Measurements from ENCODE around the gene FAM200C.

DNA sequence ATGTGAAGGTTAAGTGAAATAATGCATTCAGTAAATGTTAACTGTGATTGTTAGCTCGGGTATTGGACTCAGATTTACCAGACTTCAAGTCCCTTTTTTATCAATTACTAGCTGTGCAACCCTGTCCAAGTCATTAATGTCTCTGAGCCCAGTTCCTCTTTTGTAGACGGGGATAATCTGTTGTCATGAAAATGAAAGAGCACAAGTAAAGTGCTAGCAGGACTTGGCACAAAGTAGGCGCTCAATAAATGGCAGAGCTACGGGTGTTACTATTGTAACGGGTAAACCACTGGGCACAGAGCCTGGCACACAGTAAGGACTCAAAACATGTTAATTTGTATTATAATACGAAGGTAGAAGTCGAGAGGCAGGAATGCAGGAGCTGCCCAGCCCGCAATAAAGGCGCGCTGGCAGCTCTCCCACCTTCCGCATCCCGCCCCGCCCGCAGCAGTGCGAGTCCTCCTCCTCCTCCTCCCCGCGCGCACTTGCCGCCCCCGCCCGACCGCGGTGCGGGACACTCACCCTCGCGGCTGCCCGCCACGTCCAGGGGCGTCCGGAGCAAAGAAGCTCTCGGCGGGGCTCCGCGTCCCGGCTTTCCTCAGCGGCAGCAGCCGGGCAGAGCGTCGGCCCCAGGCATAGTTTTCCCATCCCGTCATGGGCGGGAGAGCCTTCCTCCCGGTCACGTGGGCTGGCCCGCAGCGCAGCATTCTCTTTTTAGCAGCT, 29.7 kb downstream of the FAM200C start, which contains the start of gene C1QTNF2:
- TF ChIP-seq JUND (IDR thresholded peaks at IDR 0.05) (no peak), POLR2A (IDR thresholded peaks at IDR 0.05; ENCODE audit: borderline replicate concordance, extremely low read depth, insufficient read depth, insufficient read length) (no peak), CEBPB (IDR thresholded peaks at IDR 0.05; ENCODE audit: low read depth) (no peak), POLR2AphosphoS5 (IDR thresholded peaks at IDR 0.05; ENCODE audit: low read depth, low read length) (no peak), SIN3A (IDR thresholded peaks at IDR 0.05; ENCODE audit: low read depth) (no peak), EZH2phosphoT487 (IDR thresholded peaks at IDR 0.05; ENCODE audit: borderline replicate concordance) (no peak), ZFX (IDR thresholded peaks at IDR 0.05) (no peak), ZNF274 (IDR thresholded peaks at IDR 0.05; ENCODE audit: low read depth, low read length) (no peak)
- TF ChIP-seq, protein P1, sequence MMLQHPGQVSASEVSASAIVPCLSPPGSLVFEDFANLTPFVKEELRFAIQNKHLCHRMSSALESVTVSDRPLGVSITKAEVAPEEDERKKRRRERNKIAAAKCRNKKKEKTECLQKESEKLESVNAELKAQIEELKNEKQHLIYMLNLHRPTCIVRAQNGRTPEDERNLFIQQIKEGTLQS (IDR thresholded peaks at IDR 0.05) = no peak
- TF ChIP-seq, protein P2, sequence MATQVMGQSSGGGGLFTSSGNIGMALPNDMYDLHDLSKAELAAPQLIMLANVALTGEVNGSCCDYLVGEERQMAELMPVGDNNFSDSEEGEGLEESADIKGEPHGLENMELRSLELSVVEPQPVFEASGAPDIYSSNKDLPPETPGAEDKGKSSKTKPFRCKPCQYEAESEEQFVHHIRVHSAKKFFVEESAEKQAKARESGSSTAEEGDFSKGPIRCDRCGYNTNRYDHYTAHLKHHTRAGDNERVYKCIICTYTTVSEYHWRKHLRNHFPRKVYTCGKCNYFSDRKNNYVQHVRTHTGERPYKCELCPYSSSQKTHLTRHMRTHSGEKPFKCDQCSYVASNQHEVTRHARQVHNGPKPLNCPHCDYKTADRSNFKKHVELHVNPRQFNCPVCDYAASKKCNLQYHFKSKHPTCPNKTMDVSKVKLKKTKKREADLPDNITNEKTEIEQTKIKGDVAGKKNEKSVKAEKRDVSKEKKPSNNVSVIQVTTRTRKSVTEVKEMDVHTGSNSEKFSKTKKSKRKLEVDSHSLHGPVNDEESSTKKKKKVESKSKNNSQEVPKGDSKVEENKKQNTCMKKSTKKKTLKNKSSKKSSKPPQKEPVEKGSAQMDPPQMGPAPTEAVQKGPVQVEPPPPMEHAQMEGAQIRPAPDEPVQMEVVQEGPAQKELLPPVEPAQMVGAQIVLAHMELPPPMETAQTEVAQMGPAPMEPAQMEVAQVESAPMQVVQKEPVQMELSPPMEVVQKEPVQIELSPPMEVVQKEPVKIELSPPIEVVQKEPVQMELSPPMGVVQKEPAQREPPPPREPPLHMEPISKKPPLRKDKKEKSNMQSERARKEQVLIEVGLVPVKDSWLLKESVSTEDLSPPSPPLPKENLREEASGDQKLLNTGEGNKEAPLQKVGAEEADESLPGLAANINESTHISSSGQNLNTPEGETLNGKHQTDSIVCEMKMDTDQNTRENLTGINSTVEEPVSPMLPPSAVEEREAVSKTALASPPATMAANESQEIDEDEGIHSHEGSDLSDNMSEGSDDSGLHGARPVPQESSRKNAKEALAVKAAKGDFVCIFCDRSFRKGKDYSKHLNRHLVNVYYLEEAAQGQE (IDR thresholded peaks at IDR 0.05; ENCODE audit: low read depth) = no peak
- TF ChIP-seq, protein P3, sequence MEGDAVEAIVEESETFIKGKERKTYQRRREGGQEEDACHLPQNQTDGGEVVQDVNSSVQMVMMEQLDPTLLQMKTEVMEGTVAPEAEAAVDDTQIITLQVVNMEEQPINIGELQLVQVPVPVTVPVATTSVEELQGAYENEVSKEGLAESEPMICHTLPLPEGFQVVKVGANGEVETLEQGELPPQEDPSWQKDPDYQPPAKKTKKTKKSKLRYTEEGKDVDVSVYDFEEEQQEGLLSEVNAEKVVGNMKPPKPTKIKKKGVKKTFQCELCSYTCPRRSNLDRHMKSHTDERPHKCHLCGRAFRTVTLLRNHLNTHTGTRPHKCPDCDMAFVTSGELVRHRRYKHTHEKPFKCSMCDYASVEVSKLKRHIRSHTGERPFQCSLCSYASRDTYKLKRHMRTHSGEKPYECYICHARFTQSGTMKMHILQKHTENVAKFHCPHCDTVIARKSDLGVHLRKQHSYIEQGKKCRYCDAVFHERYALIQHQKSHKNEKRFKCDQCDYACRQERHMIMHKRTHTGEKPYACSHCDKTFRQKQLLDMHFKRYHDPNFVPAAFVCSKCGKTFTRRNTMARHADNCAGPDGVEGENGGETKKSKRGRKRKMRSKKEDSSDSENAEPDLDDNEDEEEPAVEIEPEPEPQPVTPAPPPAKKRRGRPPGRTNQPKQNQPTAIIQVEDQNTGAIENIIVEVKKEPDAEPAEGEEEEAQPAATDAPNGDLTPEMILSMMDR (IDR thresholded peaks at IDR 0.05 in 2 of 3, conservative IDR thresholded peaks at IDR 0.05 in 1 of 3; ENCODE audit: borderline replicate concordance in 1 of 3, insufficient read depth in 1 of 3, low read depth in 2 of 3, low read length in 2 of 3) = no peak
